ENCODE data around the gene TSPAN1. TPM values are rescaled to one million over a fixed set of nuclear protein-coding genes. Genes with fewer than 3 reads are reported as not detected.

The TSPAN1 gene
- total RNA-seq, 4 donors from 2014 or later: 228 to 1,657 (median 1,038) TPM

- Histone ChIP-seq H3K27ac (peak overlapping the region; percentile 88 to 95 (median 90)), H3K4me1 (peaks cover 6 to 42% (median 21%) of the 10 kb centered on the region in 4 donors), H3K4me3 (peak overlapping the region in 2 of 4 donors; percentile 53 to 82), H3K36me3 (no peaks in the 10 kb centered on the region), H3K27me3 (peaks cover 27% of the 10 kb centered on the region), H3K9me3 (no peaks in the 10 kb centered on the region)
- TF ChIP-seq CTCF (IDR thresholded peaks at IDR 0.05): no peak
- TF ChIP-seq POLR2AphosphoS5 (IDR thresholded peaks at IDR 0.05): no peak
- no peak for TF ChIP-seq EP300 (IDR thresholded peaks at IDR 0.05; ENCODE audit: low read depth)
- no peak for TF ChIP-seq POLR2A (IDR thresholded peaks at IDR 0.05)
- intact Hi-C loops (cut with DNase I; ENCODE audit: low total_unique reads) (no loop called here), in situ Hi-C loops (cut with MboI; ENCODE audit: low pct_ligation_motif_present in 1 of 4, low pct_unique_long_range_greater_than_20kb in 1 of 4, low sequenced_read_pairs in 3 of 4) (no loop called here)
- WGBS, 2 donors (ENCODE audit: low coverage in 1 of 2): 61% methylated on average over 3 of the region's 3 CpGs; no CpG with 5 or more reads in 1 of the 2 donors
- DNase-seq: no peak
Observed at GRCh38 chr1:46133781-46134350, 41.0 kb upstream of the TSPAN1 start.

- TF ChIP-seq CTCF (IDR thresholded peaks at IDR 0.05): no peak
- TF ChIP-seq EP300 (IDR thresholded peaks at IDR 0.05; ENCODE audit: low read depth): no peak
- no peak for DNase-seq
- Histone ChIP-seq H3K4me1 (peaks cover 6 to 38% (median 21%) of the 10 kb centered on the region in 4 donors), H3K27me3 (peaks cover 19% of the 10 kb centered on the region), H3K36me3 (no peaks in the 10 kb centered on the region), H3K27ac (peak overlapping the region; percentile 7 to 89 (median 40)), H3K4me3 (no peak overlapping the region), H3K9me3 (no peaks in the 10 kb centered on the region)
- WGBS, 2 donors (ENCODE audit: low coverage in 1 of 2): 13 to 34% methylated on average over 1 to 3 of the region's 3 CpGs
- in situ Hi-C loops (cut with MboI; ENCODE audit: low pct_ligation_motif_present in 1 of 4, low pct_unique_long_range_greater_than_20kb in 1 of 4, low sequenced_read_pairs in 3 of 4): no loop called here
- intact Hi-C loops (cut with DNase I; ENCODE audit: low total_unique reads): no loop called here
Observed at GRCh38 chr1:46134660-46135331, 40.1 kb upstream of the TSPAN1 start.

GRCh38 chr1:46136711-46137110 lies 38.2 kb upstream of the TSPAN1 start:
- TF ChIP-seq POLR2AphosphoS5 (IDR thresholded peaks at IDR 0.05) (no peak), POLR2A (IDR thresholded peaks at IDR 0.05) (no peak), CTCF (IDR thresholded peaks at IDR 0.05) (no peak), EP300 (IDR thresholded peaks at IDR 0.05; ENCODE audit: low read depth) (no peak)
- H3K27ac ChIP-seq: no peak overlapping the region
- in situ Hi-C loops (cut with MboI; ENCODE audit: low pct_ligation_motif_present in 1 of 4, low pct_unique_long_range_greater_than_20kb in 1 of 4, low sequenced_read_pairs in 3 of 4): no loop called here
- H3K9me3 ChIP-seq: no peaks in the 10 kb centered on the region
- no peaks in the 10 kb centered on the region for H3K36me3 ChIP-seq
- intact Hi-C loops (cut with DNase I; ENCODE audit: low total_unique reads): no loop called here
- no peak for DNase-seq
- H3K4me1 ChIP-seq: peaks cover 6 to 20% (median 13%) of the 10 kb centered on the region in 4 donors
- peaks cover under 1% of the 10 kb centered on the region for H3K27me3 ChIP-seq
- H3K4me3 ChIP-seq: no peak overlapping the region

GRCh38 chr1:46137916-46138315 lies 37.0 kb upstream of the TSPAN1 start:
- intact Hi-C loops (cut with DNase I; ENCODE audit: low total_unique reads): no loop called here
- TF ChIP-seq EP300 (IDR thresholded peaks at IDR 0.05; ENCODE audit: low read depth) (no peak), CTCF (IDR thresholded peaks at IDR 0.05) (no peak), POLR2A (IDR thresholded peaks at IDR 0.05) (no peak), POLR2AphosphoS5 (IDR thresholded peaks at IDR 0.05) (no peak)
- no peak for DNase-seq
- no peaks in the 10 kb centered on the region for H3K9me3 ChIP-seq
- 61 to 83% methylated on average over 1 to 3 of the region's 3 CpGs for WGBS, 2 donors (ENCODE audit: low coverage in 1 of 2)
- H3K4me3 ChIP-seq: no peak overlapping the region
- in situ Hi-C loops (cut with MboI; ENCODE audit: low pct_ligation_motif_present in 1 of 4, low pct_unique_long_range_greater_than_20kb in 1 of 4, low sequenced_read_pairs in 3 of 4): no loop called here
- peaks cover 6 to 16% (median 13%) of the 10 kb centered on the region in 4 donors for H3K4me1 ChIP-seq
- H3K27ac ChIP-seq: peak overlapping the region in 1 of 4 donors; percentile 1
- H3K36me3 ChIP-seq: no peaks in the 10 kb centered on the region
- no peaks in the 10 kb centered on the region for H3K27me3 ChIP-seq
